ENCODE results near the gene ZBTB20.

DNA sequence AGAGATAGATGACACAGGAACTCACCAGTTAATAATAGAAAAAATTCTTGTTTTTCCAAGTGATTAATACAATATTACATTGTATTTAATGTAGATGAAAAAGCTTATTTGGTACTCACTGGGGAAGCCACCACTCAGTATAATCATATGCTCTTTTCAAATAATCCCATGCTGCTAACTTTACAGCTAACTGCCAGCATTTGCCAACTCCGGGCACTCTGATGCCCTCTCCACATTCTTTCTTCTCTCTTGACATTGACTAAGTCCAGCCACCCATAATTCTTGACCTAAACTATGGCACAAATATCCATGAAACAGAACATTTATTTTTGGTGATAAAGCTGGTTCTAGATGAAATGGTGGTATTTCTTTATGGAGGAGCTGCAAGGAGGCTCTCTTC, 384.9 kb downstream of the ZBTB20 start:
- TF ChIP-seq POLR2A (IDR thresholded peaks at IDR 0.05) (no peak), POLR2AphosphoS5 (IDR thresholded peaks at IDR 0.05) (no peak)
- TF ChIP-seq, protein P1, sequence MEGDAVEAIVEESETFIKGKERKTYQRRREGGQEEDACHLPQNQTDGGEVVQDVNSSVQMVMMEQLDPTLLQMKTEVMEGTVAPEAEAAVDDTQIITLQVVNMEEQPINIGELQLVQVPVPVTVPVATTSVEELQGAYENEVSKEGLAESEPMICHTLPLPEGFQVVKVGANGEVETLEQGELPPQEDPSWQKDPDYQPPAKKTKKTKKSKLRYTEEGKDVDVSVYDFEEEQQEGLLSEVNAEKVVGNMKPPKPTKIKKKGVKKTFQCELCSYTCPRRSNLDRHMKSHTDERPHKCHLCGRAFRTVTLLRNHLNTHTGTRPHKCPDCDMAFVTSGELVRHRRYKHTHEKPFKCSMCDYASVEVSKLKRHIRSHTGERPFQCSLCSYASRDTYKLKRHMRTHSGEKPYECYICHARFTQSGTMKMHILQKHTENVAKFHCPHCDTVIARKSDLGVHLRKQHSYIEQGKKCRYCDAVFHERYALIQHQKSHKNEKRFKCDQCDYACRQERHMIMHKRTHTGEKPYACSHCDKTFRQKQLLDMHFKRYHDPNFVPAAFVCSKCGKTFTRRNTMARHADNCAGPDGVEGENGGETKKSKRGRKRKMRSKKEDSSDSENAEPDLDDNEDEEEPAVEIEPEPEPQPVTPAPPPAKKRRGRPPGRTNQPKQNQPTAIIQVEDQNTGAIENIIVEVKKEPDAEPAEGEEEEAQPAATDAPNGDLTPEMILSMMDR (IDR thresholded peaks at IDR 0.05), result no peak
